A673 (cell line): ENCODE results near the gene GLCE.

Experiments used
- CTCF ChIP-seq: fragments of 300-800, 200-600 bp; sonication (generic); conservative IDR thresholded peaks from 2 replicates; pipeline ENCODE4 v1.5.1; 2017; ENCODE audit warnings: low read depth, mild to moderate bottlenecking, antibody characterized with exemption, low read length, moderate library complexity, mixed read lengths
- EZH2 ChIP-seq: fragments of 200-600 bp; sonication (generic); IDR thresholded peaks from 2 replicates; pipeline ENCODE4 v1.6.1; 2017; ENCODE audit warnings: borderline replicate concordance, low read depth, mild to moderate bottlenecking, mixed read lengths, antibody characterized with exemption, low read length; ENCODE audit not compliant: poor library complexity, severe bottlenecking

- TF ChIP-seq CTCF: no peak
- no peak for TF ChIP-seq EZH2
These were observed 18.6 kb upstream of the GLCE start for GRCh38 chr15:69141833-69142232.
